Renal cortex interstitium (tissue), 11 donors: Measurements from ENCODE around the gene NR2C2. TPM values are rescaled to one million over a fixed set of nuclear protein-coding genes. Genes with fewer than 3 reads are reported as not detected.

Experiments
- DNase-seq, 11 donors: peaks; one replicate each; pipeline ENCODE4 v3.0.0-alpha.2; 2013; ENCODE audit warnings: low read depth in 9 of 11, low spot score in 4 of 11; ENCODE audit errors: extremely low read depth in 1 of 11
- polyA plus RNA-seq, 3 donors: library from polyadenylated mRNA; unstranded; fragments of 120-200 nt; gene quantifications; one replicate each; pipeline ENCODE4 v1.2.1, GENCODE V29; 2013; ENCODE audit not compliant: insufficient read length in 3 of 3

The NR2C2 gene
- polyA plus RNA-seq, 3 donors = 43.4 to 61.8 (median 44.4) TPM

DNA sequence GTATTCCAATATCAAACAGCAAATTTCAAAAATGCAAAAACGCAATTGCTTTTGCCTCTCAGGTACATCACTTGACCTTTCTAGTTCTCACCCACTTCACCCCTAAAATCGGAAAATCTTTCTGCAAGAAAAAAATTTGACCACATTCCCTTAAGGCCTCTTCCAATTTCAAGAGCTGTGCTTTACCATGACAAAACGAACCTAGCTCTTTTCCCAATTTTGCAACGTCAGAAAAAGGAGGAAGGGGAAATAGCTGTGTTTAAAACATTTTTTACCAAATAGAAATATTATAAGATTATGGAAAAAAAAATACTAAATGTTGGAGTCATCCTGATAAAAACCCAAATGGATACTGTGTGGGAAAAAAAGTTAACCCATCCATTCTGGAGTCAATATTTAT lies 1.1 kb upstream of the NR2C2 start:
- no peak for DNase-seq

DNA sequence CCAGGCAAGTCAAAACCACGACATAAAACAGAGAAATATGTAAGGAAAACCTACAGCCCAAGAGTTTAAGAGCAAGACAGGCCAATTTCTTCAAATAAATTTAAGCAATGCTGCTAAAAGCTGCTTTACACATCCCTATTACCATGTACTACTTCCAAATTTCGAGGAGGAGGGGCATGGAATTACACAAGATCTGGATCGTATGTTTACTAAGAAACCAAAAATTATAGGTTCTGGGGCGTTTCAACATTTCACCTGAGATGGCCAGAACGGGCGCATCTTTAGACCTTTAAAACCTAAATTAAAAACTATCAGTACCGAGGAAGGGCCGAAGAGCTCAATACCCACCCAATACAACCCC lies 664 bp upstream of the NR2C2 start:
- no peak for DNase-seq

DNA sequence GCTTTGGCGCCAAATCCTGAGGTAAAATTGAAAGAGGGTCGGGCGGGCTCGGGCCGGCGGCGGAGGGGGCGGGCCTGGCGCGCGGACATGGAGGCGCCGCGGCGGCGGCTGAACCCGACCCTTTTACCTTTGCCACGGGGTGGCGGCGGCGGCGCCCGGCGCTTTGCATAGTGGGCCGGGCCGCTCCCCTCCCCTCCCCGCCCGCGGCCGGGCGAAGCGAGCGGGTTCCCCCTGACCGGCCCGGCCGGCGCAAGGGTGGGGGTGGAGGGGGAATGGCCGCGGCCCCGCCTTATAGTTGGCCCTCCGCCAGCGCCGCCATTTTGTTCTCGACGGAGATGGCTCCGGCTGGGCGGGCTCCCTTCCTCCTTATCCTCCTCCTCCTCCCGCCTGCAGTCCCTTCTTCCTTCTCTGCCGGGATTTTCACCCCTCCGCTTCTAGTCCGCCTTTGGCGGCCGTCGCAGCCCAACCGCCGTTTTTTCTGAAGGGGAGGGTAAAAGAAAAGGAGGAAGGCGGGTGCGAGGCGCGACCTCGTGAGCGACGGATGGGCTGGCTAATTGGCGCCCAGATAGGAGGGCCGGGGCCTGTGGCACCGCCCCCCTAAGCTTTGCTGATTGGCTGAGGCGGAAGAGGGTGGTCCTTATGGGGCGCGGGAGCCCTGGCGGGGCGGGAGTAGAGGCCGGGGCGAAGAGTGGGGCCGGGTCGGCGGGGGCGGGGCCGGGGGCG lies 664 bp downstream of the NR2C2 start:
- peak; percentile 91 to 98 (median 96) for DNase-seq

GRCh38 chr3:14948609-14949038 lies 1.2 kb downstream of the NR2C2 start:
- peak in 2 of 11 donors; percentile 49 to 56 for DNase-seq

GRCh38 chr3:14949126-14949525 lies 1.7 kb downstream of the NR2C2 start:
- no peak for DNase-seq

DNA sequence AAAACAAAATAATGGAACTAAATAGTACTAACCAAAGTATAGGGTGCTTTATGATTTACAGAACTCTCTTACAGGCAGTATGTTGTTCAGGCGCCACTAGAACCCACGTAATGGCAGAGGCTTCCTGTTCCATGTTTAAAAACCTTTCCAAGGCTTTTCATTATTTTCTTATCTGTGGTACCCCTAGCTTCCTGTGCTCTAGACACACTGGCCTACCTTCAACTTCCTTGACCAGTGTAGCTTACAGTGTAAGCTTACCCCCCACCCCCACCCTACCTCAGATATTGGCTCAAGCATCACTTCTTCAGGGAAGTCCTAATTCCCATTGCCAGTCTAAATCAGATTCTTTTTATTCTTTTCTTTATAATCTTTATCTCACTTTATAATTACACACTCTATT lies 2.9 kb downstream of the NR2C2 start:
- DNase-seq = no peak

GRCh38 chr3:14957153-14957552 lies 9.8 kb downstream of the NR2C2 start:
- no peak for DNase-seq

DNA sequence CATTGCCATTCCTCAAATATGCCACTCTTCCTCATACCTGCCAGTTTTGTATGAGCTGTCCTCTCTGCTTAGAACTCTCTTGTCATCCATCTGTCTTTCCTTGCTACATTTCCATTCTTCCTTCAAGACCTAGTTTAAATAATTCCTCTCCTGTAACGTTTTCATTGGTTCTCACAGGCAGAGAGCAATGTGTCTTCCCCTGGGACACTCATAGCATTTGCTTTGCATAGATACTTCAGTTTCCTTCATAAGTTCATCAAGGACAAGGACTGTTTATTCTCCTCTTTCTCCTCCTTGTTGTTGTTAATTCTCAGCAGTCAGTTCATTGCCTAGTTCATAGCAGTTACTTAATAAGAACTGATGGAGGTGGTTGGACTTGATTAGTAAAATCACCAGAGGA lies 10.5 kb downstream of the NR2C2 start:
- DNase-seq = no peak

DNA sequence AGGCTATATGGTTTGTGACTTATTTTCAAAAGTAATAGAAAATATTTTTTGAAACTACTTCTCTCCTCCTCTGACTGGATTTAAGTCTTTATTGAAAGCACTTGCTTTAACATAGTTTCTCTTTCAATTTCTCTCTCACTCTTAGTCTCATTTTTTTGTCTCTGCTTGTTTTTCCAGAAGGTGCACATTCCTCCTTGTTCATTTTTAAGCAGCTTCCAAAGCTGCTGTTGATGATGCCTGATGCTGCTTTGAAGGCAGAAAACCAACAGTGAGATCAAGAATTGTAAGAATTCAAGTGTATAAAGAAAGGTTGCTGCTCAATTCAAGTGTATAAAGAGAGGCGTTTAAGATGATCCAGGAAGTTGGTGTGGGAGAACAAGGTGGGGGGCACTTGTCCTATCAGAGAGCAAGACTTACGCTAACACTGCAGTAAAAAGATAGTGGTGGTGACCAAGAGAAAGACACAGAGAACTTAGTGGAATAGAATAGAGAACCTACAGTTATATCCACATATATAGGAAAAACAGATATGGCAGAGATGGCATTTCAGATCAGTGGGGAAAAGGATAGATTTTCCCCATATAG lies 12.1 kb downstream of the NR2C2 start:
- no peak for DNase-seq

DNA sequence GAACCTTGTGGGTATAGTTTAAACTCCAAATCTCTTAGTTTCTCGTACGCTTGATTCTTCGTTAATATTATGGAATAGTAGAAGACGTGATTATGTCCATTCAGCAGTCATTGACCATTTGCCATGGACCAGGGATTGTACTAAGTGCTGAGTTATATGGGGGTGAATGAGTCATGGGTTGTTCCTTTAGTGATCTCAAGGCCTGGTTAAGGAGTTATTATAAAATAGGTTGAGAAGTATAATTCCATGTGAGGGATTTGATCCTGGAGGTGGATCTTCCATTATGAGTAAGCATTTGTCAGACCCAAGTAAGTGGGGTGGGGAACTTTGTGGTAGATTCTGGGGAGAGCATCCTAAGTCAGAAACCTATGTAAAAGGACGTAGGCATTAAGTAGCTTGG lies 15.4 kb downstream of the NR2C2 start:
- no peak for DNase-seq

GRCh38 chr3:14967285-14967684 lies 19.9 kb downstream of the NR2C2 start:
- DNase-seq = no peak

- DNase-seq = no peak
Observed at GRCh38 chr3:14969671-14970070, 22.3 kb downstream of the NR2C2 start.

- peak in 3 of 11 donors; percentile 9 to 22 (median 15) for DNase-seq
Observed at GRCh38 chr3:14976317-14976716, 28.9 kb downstream of the NR2C2 start.

DNA sequence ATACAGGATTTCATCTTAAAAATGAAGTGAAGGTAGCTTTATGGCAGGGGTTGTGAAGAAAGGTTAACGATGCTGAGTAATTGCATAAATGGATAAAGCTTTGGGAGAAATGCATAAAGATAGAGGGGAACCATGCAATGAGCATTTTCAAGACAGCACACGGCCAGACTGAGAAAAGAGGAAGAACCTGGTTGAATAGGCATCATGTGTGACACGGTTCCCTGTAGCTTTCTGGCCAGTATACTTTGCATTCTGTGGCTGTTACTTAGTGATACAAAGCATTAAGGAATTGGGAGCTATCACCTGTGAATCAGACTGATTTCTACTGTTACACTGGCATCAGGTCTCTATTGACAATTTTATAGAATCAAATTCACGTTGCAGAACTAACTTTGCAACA lies 33.3 kb downstream of the NR2C2 start:
- DNase-seq = no peak

GRCh38 chr3:14984581-14985113 lies 37.3 kb downstream of the NR2C2 start:
- no peak for DNase-seq

DNA sequence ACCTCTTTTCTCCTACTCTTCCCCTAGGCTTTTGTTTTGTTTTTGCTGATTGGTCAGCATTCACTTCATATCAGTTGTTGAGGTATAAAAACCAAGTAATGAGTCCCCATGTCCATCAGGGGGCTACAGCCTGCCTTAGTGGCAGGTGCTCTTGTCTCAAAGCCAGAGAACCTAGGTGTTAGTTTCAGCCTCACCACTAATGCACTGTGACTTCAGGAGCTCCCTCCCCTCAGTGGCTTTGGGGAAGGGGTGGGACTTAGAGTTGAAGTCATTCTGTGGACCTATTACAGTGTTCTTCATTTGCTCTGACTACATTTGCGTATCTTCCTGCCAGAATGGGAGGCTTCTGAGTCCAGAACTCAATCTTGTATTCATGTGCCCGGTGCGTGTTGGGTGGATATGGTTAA lies 41.6 kb downstream of the NR2C2 start:
- DNase-seq = no peak

GRCh38 chr3:14989943-14990779 lies 42.8 kb downstream of the NR2C2 start:
- peak in 5 of 11 donors; percentile 10 to 22 (median 20) for DNase-seq

GRCh38 chr3:14990780-14991148 lies 43.4 kb downstream of the NR2C2 start:
- DNase-seq = no peak

GRCh38 chr3:14991151-14991742 lies 43.9 kb downstream of the NR2C2 start:
- no peak for DNase-seq
